GM18526 (cell line): Measurements from ENCODE around the gene EPHA3.

Experiments
- POLR2A ChIP-seq: IDR thresholded peaks from 3 replicates; pipeline ENCODE4 v1.6.1; 2011; ENCODE audit not compliant: insufficient read length; ENCODE audit errors: extremely low read depth

EPHA3 gene

DNA sequence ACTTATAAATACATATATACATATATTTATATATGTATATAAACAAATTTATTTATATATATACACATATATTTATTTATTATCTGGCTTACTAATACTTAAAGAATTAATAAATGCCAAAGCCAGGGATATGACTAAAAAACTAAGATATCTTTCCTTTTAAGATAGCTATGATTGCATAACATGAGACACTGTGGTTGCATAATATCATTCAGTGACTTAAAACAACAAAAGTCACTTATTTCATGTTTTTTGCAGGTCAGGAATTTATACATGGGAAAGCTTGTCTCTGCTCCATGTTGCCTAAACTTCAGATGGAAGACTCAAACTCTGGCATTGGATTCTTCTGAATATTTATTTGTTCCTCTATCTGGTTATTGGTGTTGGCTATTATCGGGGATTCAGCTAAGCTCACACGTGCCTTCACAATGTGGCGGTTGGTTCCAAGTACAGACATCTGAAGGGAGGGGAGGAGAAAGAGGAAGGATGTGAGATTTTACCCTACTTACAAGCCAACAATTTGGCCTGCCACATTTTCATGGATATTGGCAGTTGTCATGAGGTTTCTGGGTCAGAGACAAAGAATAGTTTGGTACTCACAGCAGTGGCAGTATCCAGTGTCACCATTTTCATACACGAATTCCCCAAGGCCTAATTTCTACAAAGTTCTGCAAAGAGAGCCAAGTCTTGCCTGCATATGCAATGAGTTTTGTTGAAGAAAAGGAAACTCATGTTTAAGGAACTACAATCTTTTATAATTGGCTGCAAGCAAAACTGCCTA is 381.6 kb downstream of the EPHA3 start:
- TF ChIP-seq POLR2A, result no peak

DNA sequence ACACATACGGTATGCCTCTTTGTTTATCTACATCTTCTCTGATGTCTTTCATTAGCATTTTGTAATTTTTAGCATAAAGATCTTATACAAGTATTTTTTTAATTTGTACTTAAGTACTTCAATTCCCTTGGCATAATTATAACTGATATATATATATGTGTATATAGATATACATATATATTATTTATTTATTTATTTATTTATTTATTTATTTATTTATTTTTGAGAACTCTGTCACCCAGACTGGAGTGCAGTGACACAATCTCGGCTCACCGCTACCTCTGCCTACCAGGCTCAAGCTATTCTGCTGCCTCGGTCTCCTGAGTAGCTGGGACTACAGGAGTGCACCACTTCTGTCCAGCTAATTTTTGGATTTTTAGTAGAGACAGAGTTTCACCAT is 382.7 kb downstream of the EPHA3 start:
- no peak for TF ChIP-seq POLR2A

DNA sequence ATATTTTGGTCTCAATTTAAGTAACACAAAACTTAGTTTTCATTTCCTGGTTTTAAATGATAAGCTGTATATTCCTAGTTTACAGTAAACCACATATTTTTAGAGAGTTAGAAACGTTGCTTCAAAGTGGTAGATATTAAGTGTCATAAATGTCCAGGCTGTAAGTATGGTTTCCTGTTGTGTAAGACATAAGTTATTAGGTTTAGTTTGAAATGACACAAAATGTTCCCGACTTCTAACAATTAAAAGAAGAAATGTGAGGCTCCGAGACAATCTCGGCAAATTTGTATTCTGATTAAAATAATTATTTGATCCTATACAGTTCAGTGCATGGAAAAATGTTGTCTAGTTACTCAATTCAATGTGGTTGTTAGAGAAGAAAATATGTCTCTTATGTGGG is 387.3 kb downstream of the EPHA3 start:
- TF ChIP-seq POLR2A, result no peak

DNA sequence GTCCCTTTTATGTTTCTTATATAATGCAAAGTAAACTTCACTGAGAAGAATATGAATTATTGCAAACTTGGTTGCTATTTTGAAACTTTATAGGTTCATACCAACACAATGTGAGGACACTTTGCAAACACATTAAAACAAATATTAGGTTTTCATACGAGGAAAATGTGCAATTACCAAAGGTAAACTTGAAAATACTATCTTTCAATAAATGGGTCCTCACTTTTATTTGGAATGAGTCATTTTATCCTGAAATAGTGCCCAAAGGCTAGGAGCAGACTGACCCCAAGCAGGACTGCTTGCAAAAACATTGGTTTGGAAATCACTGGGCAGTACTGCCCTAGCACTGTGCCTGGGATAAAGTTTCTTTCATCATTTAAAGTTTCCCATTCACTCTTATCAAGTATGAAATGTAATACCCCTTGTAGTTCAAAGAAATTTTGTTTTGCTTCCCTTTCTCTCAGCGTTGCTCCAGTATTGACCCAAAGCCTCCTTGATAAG is 396.5 kb downstream of the EPHA3 start:
- no peak for TF ChIP-seq POLR2A

DNA sequence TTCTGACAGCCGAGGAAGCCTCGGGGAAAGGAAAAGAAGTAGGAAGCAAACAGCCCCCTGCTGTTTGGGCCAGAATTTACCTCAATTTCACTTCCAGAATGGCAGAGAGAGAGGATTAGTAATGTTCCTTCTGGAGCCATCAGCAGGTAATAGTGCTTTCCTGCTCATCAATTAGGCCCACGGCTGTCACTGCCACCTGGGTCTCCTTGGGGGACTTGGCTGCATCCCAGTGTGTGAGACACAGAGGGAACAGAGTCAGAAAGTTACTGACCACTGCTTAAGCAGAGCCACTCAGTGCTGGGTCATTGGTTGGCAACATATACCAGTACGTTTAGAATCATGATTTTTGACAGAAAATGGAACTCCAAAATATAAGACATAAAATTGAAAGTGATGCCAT is 397.0 kb downstream of the EPHA3 start:
- no peak for TF ChIP-seq POLR2A

DNA sequence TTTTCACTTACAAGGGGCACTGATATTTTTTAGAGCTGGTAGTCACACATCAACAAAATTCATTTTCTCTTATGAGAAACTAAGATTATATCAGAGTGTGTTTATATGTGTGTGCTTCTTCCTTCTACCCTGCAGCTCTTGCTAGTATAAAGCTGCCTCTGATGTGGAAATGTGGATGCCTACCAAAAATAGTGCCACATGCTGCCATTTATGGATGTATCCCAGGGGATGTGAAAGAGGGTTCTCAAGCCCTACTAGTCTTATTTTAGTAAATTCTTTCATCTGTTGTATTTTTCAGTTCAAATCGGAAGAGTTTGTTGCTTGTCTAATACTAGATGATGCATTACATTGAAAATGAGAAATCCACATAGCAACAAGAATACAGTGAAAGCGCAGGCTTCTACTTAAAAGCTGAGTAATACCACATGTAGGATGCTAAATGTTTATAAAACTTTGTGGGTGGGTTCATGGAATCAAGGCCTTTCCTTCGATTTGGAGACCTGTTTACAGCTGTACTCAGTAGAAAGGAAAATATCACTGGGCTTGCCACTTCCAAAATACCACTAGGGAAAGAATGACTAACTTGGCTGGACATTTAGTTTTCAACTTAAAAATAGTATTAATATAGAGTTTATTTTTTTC is 399.2 kb downstream of the EPHA3 start:
- no peak for TF ChIP-seq POLR2A

DNA sequence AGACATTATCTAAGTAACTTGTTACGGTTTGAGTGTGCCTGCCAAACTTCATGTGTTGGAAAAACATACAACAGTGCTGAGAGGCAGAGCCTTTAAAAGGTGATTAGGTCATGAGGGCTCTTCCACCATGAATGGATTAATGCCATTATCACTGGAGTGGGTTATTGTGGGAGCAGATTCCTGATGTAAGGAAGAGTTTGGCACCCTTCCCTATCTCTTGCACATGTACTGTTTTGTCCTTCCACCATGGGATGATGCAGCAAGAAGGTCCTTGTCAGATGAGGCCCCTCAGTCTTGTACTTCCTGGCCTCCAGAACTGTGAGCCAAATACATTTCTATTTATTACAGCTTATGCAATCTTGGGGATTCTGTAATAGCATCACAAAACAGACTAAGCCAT is 413.9 kb downstream of the EPHA3 start:
- no peak for TF ChIP-seq POLR2A

DNA sequence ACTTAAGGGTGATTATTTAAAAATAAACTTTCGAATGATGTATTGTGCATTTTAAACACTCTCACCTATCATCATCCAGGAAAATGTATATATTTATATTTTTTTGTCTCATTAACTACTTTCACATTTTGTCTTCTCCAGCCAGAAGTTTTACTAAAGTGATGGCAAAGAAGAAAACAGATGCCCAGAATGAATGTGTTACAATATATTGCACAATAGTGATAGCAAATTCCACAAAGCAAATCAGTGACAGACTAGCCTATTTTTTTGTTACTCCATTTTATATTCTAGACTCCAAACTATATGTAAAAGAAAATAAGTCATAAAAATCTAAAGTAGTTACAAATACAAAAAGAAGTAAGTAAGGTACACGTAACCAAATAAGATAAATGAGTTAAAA is 414.7 kb downstream of the EPHA3 start:
- no peak for TF ChIP-seq POLR2A

DNA sequence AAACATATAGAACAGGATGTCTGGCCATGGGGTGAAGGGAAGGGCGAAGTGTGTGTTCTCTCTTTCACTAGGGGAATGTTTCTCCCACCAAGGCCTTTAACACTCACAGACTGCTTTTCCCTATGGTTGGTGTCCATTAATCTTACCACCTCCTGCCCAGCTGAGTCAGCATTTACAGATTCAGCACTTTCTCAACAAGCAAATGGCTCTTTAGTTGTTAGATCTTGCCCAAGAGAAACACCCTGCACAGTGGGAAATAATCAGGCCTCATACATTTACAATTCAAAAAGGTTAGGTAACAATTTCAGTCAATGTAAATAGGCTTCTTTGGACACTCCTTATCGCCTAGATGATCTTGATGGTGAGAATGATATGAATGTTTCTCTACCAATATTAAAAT is 418.2 kb downstream of the EPHA3 start:
- no peak for TF ChIP-seq POLR2A

DNA sequence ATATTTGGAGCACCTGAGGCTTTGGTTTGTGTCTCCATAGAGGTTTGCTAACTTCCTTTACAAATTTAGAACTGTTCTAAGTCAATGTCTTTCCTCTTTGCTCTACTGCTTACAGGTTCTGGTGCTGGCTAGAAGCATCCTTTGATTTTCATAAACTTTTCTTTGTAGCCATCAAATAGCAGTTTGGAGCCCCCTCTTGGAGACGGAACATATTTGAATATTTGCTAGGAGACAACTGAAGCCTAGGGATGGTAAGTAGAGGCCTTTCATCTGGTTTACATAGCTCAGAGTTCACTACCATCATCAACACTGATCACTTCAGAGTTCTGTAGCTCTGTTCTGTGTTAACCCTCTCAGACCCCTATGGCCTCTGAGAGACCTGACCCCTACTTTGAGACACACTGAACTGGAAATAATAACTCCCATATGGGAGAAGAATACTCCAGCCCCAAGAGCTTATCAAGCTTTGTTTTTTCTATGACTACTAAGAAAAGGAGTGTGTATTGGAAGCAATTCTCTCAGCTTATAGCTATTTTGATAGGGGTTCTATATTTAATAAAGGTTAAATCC is 420.4 kb downstream of the EPHA3 start:
- TF ChIP-seq POLR2A, result no peak
